Psoas muscle (tissue), 8 donors: ENCODE measurements around the gene CHAD. TPM values are rescaled to one million over a fixed set of nuclear protein-coding genes. Genes with fewer than 3 reads are reported as not detected.

ENCODE experiments used
- ATAC-seq, 4 donors: fragments of 200-7000 bp; cut with Tn5 transposase; one replicate each; pipeline ENCODE4 v1.9.1; 2020; ENCODE audit warnings: moderate library complexity in 3 of 4, mild to moderate bottlenecking in 2 of 4
- DNase-seq, 2 donors: peaks; one replicate each; pipeline ENCODE4 v3.0.0-alpha.2; 2020
- H3K27ac ChIP-seq: fragments of 200-600 bp; one replicate; pipeline ENCODE4 v1.8.0; 2022
- H3K27me3 ChIP-seq, 3 donors: fragments of 200-600 bp in 1 of 3; one replicate each; pipeline versions ENCODE4 v1.6.1 to v1.8.0; 2013 to 2022; ENCODE audit warnings: low read length in 2 of 3, mild to moderate bottlenecking in 2 of 3, moderate library complexity in 1 of 3; ENCODE audit not compliant: insufficient read depth in 3 of 3
- H3K36me3 ChIP-seq, 2 donors: fragments of 200-600 bp in 1 of 2; one replicate each; pipeline versions ENCODE4 v1.6.1 to v1.8.0; 2013 to 2022; ENCODE audit warnings: low read depth in 1 of 2, mild to moderate bottlenecking in 1 of 2, moderate library complexity in 1 of 2; ENCODE audit not compliant: insufficient read depth in 1 of 2
- H3K4me1 ChIP-seq: fragments of 200-600 bp; one replicate; pipeline ENCODE4 v1.8.0; 2022
- H3K4me3 ChIP-seq: fragments of 200-600 bp; one replicate; pipeline ENCODE4 v1.8.0; 2022; ENCODE audit warnings: mild to moderate bottlenecking
- H3K9me3 ChIP-seq: fragments of 200-600 bp; one replicate; pipeline ENCODE4 v1.8.0; 2022
- WGBS, 3 donors: extraction: QIAGEN DNeasy Blood & Tissue Kit; methylation state at CpG; one replicate each; pipeline versions ENCODE4 v1.1.6 to v1.1.7; 2013; 5-methylcytosine and 5-hydroxymethylcytosine counted together
- intact Hi-C, 2 donors: fragments of 100-400 bp; cut with DNase I; formaldehyde crosslinking; loops; one replicate each; pipeline versions ENCODE4 v1.11.0 to v1.14.2; 2022
- polyA plus RNA-seq, 3 donors: library from polyadenylated mRNA; stranded (reverse); fragments of 200-250 nt; gene quantifications; one replicate each; pipeline ENCODE4 v1.2.3, GENCODE V29; 2013
- total RNA-seq, 4 donors: library from RNA; stranded (reverse); fragmentation: NEBNext Ultra II Directional in 2 of 4; extraction: Animal tissue kit (Norgen Biotek cat#: 25700) in 2 of 4; gene quantifications; one replicate each; pipeline versions ENCODE4 v1.2.1 to v1.2.4, GENCODE V29; 2021 to 2023
- TF ChIP-seq, protein P1 (sequence below): fragments of 200-600 bp; IDR thresholded peaks from one replicate; pipeline ENCODE4 v1.8.0; 2022; ENCODE audit warnings: antibody characterized with exemption
- donor health status: healthy with polysubstance abuse.
- donor health status: DM: no; HTN: no; CAD: no; lungs with moderate emphysema.
- donor health status: Bipolar disorder and iron deficiency.
- donor health status: healthy.
- donor health status: DM: yes; HTN: yes; CAD: no.
- donor health status: DM: no; HTN: no; CAD: no.
- donor health status: DM: no; HTN: no; CAD: no.
- donor health status: DM: yes; HTN: yes; CAD: no.

The CHAD gene
- total and polyA plus RNA-seq, 7 donors: 0.09 to 0.76 (median 0.42) TPM; not detected in 2

DNA sequence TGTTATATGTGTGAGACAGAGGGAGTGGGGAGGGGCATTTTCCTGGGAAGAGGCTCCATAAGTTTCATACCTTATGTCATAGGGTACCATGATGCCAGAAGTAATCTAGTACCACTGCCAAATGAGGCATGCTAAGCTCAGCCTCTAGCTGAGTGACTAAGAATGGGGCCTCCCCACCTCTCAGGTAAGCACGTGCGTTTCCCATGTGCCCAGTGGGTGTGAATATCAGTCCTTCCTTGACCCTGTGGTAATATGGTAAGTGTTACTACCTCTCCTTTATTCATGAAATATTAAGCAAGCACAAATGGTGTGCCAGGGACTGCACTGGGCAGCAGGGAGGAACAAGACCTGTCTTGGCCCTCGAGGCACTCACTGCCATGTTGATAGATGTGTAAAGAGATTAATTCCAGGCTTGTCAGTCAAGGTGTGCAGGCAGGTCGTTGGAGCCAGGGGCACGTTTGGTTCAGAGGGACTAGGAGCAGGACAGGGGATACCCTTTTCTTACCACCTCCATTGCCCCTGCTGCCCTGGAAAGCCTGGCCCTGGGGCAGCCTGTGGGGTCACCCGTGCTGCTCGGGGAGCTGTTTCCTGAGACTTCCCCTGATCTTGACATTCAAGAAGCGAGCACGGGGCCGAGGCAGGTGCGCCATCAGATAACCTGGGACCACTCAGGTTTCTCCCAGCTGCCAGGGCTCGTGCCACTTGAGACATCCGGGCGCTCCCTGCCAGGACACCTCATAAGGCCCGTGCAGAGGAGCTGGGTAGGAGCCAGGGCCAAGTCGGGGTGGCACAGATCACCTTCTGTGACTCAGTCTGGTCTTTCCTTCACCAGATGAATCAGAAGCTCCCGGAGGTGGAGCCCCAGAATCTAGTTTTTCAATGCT, 18.8 kb upstream of the CHAD start:
- H3K9me3 ChIP-seq: no peaks in the 10 kb centered on the region
- ATAC-seq: peak; percentile 60 to 89 (median 80)
- peak; percentile 58 to 80 for DNase-seq
- H3K27me3 ChIP-seq: no peaks in the 10 kb centered on the region
- H3K4me1 ChIP-seq: peaks cover 8% of the 10 kb centered on the region
- WGBS, 3 donors: 56 to 76% (median 56%) methylated on average over 17 of the region's 17 CpGs
- H3K27ac ChIP-seq: no peak overlapping the region
- intact Hi-C loops: loop anchor here (10.0 kb wide), 1 partner anchor 347 kb away; the partner anchor contains the start of gene WFIKKN2 (in 2 of the 2)
- H3K36me3 ChIP-seq: peaks cover 0 to 53% of the 10 kb centered on the region in 2 donors
- TF ChIP-seq, protein P1, sequence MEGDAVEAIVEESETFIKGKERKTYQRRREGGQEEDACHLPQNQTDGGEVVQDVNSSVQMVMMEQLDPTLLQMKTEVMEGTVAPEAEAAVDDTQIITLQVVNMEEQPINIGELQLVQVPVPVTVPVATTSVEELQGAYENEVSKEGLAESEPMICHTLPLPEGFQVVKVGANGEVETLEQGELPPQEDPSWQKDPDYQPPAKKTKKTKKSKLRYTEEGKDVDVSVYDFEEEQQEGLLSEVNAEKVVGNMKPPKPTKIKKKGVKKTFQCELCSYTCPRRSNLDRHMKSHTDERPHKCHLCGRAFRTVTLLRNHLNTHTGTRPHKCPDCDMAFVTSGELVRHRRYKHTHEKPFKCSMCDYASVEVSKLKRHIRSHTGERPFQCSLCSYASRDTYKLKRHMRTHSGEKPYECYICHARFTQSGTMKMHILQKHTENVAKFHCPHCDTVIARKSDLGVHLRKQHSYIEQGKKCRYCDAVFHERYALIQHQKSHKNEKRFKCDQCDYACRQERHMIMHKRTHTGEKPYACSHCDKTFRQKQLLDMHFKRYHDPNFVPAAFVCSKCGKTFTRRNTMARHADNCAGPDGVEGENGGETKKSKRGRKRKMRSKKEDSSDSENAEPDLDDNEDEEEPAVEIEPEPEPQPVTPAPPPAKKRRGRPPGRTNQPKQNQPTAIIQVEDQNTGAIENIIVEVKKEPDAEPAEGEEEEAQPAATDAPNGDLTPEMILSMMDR: no peak
- no peak overlapping the region for H3K4me3 ChIP-seq

DNA sequence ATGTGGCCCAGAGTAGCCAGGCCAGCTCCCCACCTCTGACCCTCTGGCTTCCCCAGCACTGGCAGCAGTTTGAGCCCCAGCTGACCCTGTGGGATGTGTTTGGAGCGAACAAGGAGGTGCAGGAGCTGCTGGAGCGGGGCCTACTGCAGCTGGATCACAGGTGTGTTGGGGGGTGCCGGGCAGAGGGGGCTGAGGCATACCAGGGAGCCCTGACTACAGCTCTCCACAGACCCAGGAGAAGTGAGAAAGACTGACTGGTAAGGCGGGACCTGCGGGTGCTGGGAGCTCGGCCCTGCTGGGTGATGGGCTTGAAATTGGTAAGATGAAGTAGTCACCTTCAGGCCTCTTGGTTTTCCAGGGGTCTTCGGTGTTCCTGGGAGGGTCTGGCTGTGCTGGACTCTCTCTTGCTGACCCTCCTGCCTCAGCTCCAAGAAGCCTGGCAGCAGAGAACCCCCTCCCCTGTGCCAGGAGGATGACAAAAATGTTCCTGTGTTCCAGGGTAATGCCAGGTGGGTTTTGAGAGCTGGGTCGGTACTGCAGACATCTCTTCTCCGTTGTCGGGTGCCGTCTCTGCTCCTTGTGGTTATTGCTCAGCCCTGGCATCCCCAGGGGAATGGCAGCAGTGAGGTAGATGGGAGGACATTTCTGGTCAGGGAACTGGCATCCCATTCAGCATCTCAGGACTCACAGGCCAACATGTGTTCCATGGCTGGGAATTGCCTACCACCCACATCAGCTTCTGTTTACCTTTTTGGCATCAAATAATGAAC, 15.9 kb upstream of the CHAD start:
- Histone ChIP-seq H3K27me3 (no peaks in the 10 kb centered on the region), H3K27ac (no peak overlapping the region), H3K4me1 (peaks cover 35% of the 10 kb centered on the region), H3K9me3 (no peaks in the 10 kb centered on the region), H3K4me3 (no peak overlapping the region), H3K36me3 (peaks cover 0 to 82% of the 10 kb centered on the region in 2 donors)
- ATAC-seq: no peak
- TF ChIP-seq, protein P1: no peak
- intact Hi-C loops: loop anchor here (5.0 to 10.0 kb wide), 4 partner anchors 63 to 350 kb away; partner anchors contain the start of genes WFIKKN2 (in 2 of the 2), ANKRD40 (in 1 of the 2) and SPATA20 (in 1 of the 2)
- peak in 1 of 2 donors; percentile 42 for DNase-seq
- WGBS, 3 donors: 89 to 98% (median 96%) methylated on average over 11 of the region's 11 CpGs

DNA sequence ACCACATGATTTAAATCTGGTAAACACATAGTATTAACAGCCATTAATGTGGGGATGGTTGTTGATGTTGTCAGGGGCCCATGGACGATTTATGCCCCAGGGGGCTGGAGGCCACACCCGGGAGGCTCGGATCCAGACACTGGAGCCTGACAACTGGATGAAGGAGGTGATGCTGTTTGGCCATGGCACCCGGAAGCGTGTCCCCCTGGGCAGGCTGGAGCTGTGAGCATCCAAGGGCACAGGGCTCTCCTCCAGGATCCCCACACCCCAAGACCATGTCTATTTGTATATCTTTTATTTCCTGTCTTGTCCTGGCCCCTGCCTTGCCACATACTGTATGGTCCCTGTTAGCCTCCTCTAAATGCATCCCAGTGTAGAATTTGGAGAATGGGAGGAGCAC, 14.6 kb upstream of the CHAD start:
- 78 to 86% (median 84%) methylated on average over 5 of the region's 5 CpGs for WGBS, 3 donors
- Histone ChIP-seq H3K4me1 (peaks cover 37% of the 10 kb centered on the region), H3K4me3 (no peak overlapping the region), H3K36me3 (peaks cover 0 to 78% of the 10 kb centered on the region in 2 donors), H3K27me3 (no peaks in the 10 kb centered on the region), H3K27ac (peak overlapping the region; percentile 96), H3K9me3 (no peaks in the 10 kb centered on the region)
- DNase-seq: peak in 1 of 2 donors; percentile 44
- ATAC-seq: no peak
- TF ChIP-seq, protein P1: no peak
- intact Hi-C loops: loop anchor here (5.0 to 10.0 kb wide), 4 partner anchors 64 to 352 kb away; partner anchors contain the start of genes WFIKKN2 (in 2 of the 2), ANKRD40 (in 1 of the 2) and SPATA20 (in 1 of the 2)

DNA sequence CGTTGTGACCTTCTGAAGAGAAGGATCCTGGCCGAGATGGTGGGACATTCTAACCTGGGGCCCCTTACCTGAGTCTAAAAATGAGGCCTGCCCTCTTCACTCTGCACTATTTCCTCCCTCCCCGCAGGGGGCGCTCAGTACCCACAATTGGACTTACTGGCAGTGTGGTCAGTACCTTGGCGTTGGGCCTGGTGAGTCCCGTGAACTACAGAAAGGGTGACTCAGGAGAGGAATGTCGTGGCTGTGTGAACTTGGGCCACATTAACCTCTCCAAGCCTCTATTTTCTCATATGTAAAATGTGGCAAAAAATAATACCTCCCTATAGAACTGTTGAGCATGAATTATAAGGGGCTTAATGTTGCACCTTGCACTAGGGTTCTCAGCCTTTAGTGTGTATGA, 13.8 kb upstream of the CHAD start:
- Histone ChIP-seq H3K27me3 (no peaks in the 10 kb centered on the region), H3K4me3 (peak overlapping the region; percentile 36), H3K4me1 (peaks cover 37% of the 10 kb centered on the region), H3K9me3 (no peaks in the 10 kb centered on the region), H3K27ac (peak overlapping the region; percentile 96), H3K36me3 (peaks cover 0 to 73% of the 10 kb centered on the region in 2 donors)
- TF ChIP-seq, protein P1: peak; percentile 81
- peak; percentile 97 to 98 for DNase-seq
- intact Hi-C loops: loop anchor here (5.0 to 10.0 kb wide), 4 partner anchors 65 to 352 kb away; partner anchors contain the start of genes WFIKKN2 (in 2 of the 2), ANKRD40 (in 1 of the 2) and SPATA20 (in 1 of the 2)
- WGBS, 3 donors: 10 to 13% (median 11%) methylated on average over 7 of the region's 7 CpGs
- peak; percentile 69 to 73 (median 70) for ATAC-seq
